SK-N-SH (cell line): ENCODE results near the gene C7.
A peak's percentile ranks its signal among the peaks of the same experiment; 100 is the strongest.

Source experiments
- CTCF ChIP-seq: fragments of 200-600 bp; sonication (generic); IDR thresholded peaks from 2 replicates; pipeline ENCODE4 v1.6.1; 2017; ENCODE audit warnings: antibody characterized with exemption, mild to moderate bottlenecking, moderate library complexity
- EP300 ChIP-seq, 2 experiments: IDR thresholded peaks; 2 replicates each; pipeline versions ENCODE4 v1.4.0 to v1.6.1; 2012; ENCODE audit warnings: borderline replicate concordance in 1 of 2, low read depth in 1 of 2, low read length in 1 of 2
- GABPA ChIP-seq: IDR thresholded peaks from 2 replicates; pipeline ENCODE4 v1.4.0; 2012; ENCODE audit warnings: low read depth, mild to moderate bottlenecking
- JUND ChIP-seq: IDR thresholded peaks from 2 replicates; pipeline ENCODE4 v1.4.0; 2012
- MXI1 ChIP-seq: IDR thresholded peaks from 2 replicates; pipeline ENCODE4 v1.6.1; 2012; ENCODE audit warnings: mild to moderate bottlenecking, low read depth, low read length, improper control_type of control experiment
- NFIC ChIP-seq: IDR thresholded peaks from 2 replicates; pipeline ENCODE4 v1.4.0; 2012; ENCODE audit warnings: borderline replicate concordance
- PBX3 ChIP-seq: IDR thresholded peaks from 2 replicates; pipeline ENCODE4; 2012
- POLR2AphosphoS5 ChIP-seq: IDR thresholded peaks from 2 replicates; pipeline ENCODE4 v1.6.1; 2012; ENCODE audit warnings: low read depth, low read length
- RAD21 ChIP-seq: IDR thresholded peaks from 2 replicates; pipeline ENCODE4 v1.6.1; 2012; ENCODE audit warnings: mild to moderate bottlenecking, low read length
- SMC3 ChIP-seq: IDR thresholded peaks from 2 replicates; pipeline ENCODE4 v1.6.1; 2012; ENCODE audit warnings: low read depth, low read length, improper control_type of control experiment
- TAF1 ChIP-seq: IDR thresholded peaks from 2 replicates; pipeline ENCODE4 v1.6.1; 2012; ENCODE audit warnings: low read depth, mild to moderate bottlenecking, low read length, moderate library complexity, borderline replicate concordance
- TCF12 ChIP-seq: IDR thresholded peaks from 2 replicates; pipeline ENCODE4 v1.4.0; 2012
- USF1 ChIP-seq: IDR thresholded peaks from 2 replicates; pipeline ENCODE4 v1.4.0; 2012; ENCODE audit warnings: low read depth, borderline replicate concordance
- TF ChIP-seq, protein P1 (sequence below): IDR thresholded peaks from 2 replicates; pipeline ENCODE4 v1.4.0; 2012; ENCODE audit warnings: low read depth

GRCh38 chr5:40911266-40911665 is 2.0 kb downstream of the C7 start:
- TF ChIP-seq NFIC = no peak
- no peak for TF ChIP-seq EP300 (IDR thresholded peaks at IDR 0.05; ENCODE audit: borderline replicate concordance in 1 of 2, low read depth in 1 of 2, low read length in 1 of 2)
- TF ChIP-seq USF1 = no peak
- no peak for TF ChIP-seq POLR2AphosphoS5
- TF ChIP-seq CTCF = no peak
- TF ChIP-seq TCF12 = no peak
- TF ChIP-seq RAD21 = no peak
- TF ChIP-seq TAF1 = no peak
- no peak for TF ChIP-seq GABPA
- TF ChIP-seq JUND = no peak
- TF ChIP-seq PBX3 = no peak
- TF ChIP-seq MXI1 = peak; percentile 49; the same call in 1 of the 2 replicates
- TF ChIP-seq SMC3 = no peak
- TF ChIP-seq, protein P1, sequence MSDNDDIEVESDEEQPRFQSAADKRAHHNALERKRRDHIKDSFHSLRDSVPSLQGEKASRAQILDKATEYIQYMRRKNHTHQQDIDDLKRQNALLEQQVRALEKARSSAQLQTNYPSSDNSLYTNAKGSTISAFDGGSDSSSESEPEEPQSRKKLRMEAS = no peak
